Inflammatory macrophage treated with lipopolysaccharide for 4 hours (primary cell): ENCODE results near the gene PHC3.

ENCODE experiments used
- DNase-seq: peaks from one replicate; pipeline ENCODE4 v3.0.0-alpha.2; 2020

The PHC3 gene

DNA sequence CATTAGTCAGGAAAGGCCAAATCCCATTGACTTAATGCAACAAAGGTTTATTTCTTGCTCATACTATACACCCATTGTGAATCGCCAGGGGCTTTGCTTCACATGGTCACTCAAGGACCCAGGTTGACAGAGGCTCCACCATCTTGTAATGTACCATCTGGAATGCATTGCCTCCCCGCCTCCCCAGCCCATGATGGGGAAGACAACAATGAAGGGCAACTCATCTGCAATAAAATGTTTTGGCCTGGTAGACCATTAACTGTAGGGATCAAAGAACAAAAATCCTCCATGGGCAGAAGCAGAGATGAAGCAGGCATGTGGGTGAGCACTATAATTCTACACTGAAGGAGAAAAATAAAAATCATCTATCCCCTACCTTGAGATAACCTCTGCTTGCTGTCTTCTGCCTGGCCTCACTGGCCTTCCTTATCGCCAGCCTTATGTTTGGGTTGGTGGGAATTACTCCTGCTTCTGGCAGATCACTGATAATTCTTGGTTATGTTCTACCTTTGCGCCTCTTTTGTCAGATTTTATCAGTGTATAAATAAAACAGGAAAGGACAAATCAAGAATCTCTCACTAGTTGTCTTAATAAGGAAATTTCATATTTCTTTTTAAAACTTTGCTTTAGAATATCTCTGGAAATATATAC is 106.0 kb downstream of the PHC3 start:
- DNase-seq: no peak

GRCh38 chr3:170064108-170064507 is 117.4 kb downstream of the PHC3 start:
- DNase-seq: no peak

DNA sequence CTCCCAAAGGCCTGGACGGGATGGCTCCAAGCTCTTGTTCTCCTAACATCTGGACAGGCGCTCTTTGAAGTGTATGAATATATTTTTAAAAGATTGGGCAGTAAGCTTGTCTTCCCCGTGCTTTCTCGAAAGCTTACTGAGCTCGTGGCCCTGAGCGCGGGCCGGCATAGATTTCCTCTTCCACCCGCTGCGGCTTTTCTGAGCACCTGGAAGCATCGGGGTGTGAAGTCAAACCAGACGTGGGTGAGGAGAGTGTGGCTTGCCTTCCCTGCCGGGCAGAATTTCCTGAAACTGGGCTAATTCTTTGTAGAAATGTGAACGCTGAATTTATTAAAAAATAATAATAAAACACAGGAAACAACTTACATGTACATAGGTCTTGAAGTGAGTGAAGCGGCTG is 117.8 kb downstream of the PHC3 start:
- no peak for DNase-seq

DNA sequence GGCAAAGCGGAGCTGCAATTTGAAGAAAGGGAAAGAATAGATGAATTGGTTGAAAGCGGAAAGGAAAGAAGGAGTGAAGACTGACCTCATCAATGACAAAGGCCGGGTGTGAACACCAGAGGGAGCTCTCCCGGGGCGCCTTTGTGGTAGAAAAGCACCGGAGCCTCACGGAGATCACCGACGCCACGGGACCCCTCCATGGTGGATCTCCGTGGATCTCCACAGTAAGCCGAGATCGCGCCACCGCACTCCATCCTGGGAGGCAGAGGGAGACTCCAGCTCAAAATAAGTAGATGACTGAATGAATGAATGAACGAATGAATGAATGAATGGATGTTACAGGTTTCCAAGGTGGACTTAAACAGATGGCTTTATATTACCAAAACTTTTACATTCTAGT is 118.8 kb downstream of the PHC3 start:
- no peak for DNase-seq

- no peak for DNase-seq
These were observed 119.5 kb downstream of the PHC3 start for GRCh38 chr3:170062068-170062467.

- no peak for DNase-seq
These were observed 122.1 kb downstream of the PHC3 start for GRCh38 chr3:170059447-170059846.

- DNase-seq: peak; percentile 35
These were observed 123.4 kb downstream of the PHC3 start for GRCh38 chr3:170058127-170058526.

GRCh38 chr3:170057550-170057949 is 124.0 kb downstream of the PHC3 start:
- no peak for DNase-seq

DNA sequence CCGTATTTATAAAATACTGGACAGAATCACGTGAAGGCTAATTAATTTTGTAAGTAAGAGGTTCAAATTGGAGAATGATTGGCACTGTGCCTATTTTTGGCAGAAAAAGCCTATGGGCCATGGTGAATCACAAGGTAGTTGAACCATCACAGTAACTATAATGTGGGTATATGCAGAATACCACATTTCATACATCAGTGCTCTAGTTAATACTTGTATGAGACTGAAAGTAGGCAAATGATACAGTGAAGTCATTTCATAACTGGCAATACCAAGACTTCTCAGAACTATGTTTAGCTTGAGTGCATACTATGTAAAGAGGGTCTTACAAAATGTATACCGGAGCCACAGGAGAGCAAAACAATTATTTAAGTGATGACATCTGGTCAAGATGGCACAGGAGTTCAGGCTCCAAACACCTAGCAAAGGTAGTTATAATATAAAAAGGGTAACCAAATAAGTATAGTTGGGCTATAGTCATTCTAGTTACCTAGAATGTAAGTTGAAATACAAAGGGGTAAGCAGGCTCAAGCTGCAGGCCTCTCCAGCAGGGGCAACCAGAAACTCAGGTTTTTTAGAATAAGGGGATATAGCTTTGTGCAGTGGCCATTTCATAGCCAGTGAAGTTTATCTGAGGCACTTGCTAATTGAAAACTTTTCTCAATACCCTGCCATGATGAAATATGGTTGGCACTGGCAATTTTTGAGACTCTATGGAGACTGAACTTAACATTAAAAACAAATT is 124.7 kb downstream of the PHC3 start:
- DNase-seq: no peak

GRCh38 chr3:170055209-170055608 is 126.3 kb downstream of the PHC3 start:
- no peak for DNase-seq

DNA sequence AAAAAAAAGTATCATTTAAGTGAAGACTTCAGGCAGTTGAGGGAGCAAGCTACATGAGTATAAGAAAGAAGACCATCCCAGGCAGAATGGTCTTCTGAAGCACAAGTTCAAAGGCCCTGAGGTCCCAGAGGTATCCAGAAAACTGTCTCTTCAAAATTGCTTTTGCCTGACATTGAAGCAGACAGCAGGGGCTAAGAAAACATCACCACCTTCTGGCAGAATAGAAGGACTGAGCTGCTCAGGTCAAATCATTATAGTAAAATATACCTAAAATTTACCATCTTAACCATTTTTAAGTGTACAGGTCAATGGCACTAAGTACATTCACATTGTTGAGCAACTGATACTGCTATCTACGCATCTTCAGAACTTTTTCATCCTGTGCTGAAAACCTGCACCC is 127.3 kb downstream of the PHC3 start:
- peak; percentile 29 for DNase-seq

- no peak for DNase-seq
These were observed 129.1 kb downstream of the PHC3 start for GRCh38 chr3:170052398-170052797.

DNA sequence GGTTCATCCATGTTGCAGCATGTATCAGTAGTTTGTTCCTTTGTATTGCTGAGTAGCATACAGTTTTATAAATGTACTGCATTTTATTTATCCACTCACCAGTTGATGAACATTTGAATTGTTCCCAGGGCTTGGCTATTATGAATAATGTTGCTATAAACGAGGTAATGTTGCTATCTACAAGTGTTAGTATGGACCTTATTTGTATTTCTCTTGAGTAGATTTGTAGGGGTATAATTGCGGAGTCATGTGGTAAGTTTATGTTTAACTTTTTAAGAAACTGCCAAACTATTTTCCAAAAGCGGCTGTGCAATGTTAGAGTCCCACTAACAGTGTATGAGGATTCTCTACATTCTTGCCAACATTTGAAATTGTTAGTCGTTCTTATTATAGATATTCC is 130.8 kb downstream of the PHC3 start:
- DNase-seq: no peak

DNA sequence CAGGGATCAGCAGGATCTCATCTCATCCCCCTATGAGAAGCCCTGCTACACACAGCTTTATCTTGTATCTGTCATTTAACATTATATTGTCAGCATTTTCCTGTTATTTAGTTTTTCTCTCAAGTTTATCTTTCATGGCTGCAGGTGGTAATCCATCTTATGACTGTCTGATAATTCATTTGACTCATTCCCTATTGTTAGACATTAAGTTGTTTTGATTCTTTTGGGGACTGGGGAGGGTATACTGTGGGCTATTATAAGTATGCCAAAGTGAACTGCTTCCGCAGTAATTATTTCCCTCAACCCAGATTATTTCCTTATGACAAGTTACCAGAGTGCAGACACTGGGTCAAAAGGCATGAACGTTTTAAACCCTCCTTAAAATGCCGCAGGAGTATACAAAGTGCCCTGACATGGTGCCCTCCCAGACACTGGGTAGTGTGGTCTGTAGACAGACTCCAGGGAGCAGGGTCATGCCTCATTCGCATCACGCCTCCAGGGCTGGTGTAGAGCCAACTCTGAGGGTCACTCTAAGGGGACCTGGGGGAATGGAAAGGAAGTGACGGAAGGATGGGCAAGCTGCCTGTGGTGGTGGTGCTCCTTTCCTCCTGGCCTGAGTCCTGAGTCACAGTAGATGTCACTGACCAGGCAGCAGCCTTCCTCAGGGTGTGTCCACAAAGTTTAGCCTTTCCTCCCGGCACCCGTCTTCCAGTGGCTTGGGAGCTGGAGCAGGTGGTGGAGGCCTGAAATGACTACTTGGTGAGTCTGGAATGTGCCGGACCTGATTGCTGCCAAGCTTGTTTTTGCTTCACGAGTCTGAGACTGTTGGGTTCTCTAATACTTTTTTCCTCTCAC is 132.2 kb downstream of the PHC3 start:
- DNase-seq: no peak

- no peak for DNase-seq
These were observed 134.5 kb downstream of the PHC3 start for GRCh38 chr3:170047133-170047404.

DNA sequence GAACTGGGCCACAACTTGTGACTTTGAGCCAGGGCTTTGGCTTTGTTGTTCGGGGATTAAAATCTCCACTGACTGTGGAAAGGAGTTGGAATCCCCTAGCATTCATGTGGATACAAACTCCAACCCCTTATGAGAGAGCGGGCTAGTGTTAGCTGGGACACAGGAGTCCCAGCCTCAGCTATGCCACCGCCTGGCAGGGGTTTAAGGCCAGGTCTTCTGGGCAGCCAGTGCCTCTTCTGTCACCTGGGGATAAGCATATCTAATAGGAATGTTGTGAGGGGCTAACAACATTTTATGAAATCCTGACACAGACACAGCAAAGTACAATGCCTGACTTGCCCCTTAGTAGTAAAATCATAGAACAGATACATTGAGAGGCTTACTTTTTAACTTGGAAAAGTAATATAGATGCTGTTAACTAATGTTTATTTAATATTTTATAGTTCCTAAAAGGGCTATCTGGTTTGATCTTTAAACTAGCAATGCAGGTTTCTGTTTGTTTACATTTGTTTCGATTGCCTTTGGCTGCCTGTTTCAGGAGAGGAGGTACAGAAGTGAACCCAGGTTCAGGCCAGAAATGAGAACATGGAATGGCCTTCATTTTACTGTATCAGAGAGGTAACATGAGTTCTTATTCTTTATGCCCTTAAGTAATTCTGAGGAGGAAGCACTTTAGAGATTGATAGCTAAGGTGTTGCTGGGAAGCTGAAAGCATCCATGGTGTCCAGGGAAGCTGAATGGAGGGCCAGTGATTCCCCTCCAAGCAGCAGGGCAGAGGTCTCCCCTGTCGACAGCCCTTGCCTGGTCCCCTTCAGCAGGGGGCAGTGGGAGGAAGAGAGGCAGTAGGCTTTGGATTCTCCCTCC is 135.0 kb downstream of the PHC3 start:
- no peak for DNase-seq

GRCh38 chr3:170044795-170045244 is 136.7 kb downstream of the PHC3 start:
- peak; percentile 88 for DNase-seq

DNA sequence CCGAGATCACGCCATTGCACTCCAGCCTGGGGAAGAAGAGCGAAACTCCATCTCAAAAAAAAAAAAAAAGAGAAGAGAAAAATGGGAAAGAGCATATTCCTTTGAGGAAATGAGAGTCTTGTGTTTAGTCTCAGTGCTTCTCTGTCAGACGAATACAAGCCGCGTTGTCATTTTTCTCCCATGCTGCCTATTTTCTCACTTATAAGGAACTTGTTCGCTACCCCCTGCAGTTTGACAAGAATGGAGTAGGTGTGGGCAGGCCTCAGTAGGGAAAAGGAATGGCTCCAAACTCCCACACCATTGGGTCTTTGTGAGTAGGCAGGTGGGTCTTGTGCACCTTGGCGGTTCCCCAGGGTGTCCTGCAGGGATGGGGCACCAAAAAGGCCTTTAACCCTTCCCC is 137.3 kb downstream of the PHC3 start:
- peak; percentile 84 for DNase-seq

GRCh38 chr3:170043506-170043905 is 138.0 kb downstream of the PHC3 start:
- DNase-seq: no peak

GRCh38 chr3:170040418-170040817 is 141.1 kb downstream of the PHC3 start:
- no peak for DNase-seq

- DNase-seq: peak; percentile 52
These were observed 143.0 kb downstream of the PHC3 start for GRCh38 chr3:170038434-170039110.
